DOHH2 (cell line): ENCODE results near the gene TRIM28.

Experiments
- CTCF ChIP-seq: fragments of 200-600 bp; sonication (generic); IDR thresholded peaks from one replicate; pipeline ENCODE4 v1.5.1; 2014; ENCODE audit warnings: antibody characterized with exemption, mild to moderate bottlenecking, low read depth, low read length; ENCODE audit not compliant: poor library complexity, severe bottlenecking
- EZH2phosphoT487 ChIP-seq: fragments of 200-600 bp; sonication (generic); IDR thresholded peaks from 2 replicates; pipeline ENCODE4 v1.6.1; 2017; ENCODE audit warnings: borderline replicate concordance, mild to moderate bottlenecking, antibody characterized with exemption, low read length, moderate library complexity, mixed read lengths

DNA sequence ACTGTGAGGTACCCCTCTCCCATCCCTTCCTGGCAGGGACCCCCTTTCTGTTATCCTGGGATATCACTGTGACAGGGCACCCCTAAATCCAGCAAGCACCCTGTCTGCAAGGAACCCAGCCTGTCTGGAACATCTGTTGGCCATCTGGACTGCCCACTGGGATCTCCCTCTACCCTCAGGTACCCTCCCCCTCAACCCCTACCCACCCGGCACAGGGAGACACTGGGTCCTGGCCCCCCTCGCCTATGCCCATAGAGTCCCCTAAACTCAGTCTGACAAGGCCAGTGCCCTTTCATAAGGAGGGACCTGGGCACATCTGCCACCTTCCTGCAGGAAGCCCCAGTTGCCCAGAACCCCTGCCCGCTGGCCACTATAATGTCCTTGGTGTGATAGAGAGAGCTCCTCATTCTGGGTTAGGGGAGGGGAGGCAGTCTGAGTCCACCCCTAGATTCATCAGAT, 29.3 kb upstream of the TRIM28 start:
- no peak for TF ChIP-seq CTCF
- TF ChIP-seq EZH2phosphoT487: no peak
